Esophagus muscularis mucosa (tissue), 4 donors: Measurements from ENCODE around the gene GSE1.

Source experiments
- CTCF ChIP-seq, 3 experiments: fragments of 200-600 bp in 2 of 3; fragments of 450-650 bp in 1 of 3; sonication (generic) in 2 of 3; IDR thresholded peaks; one replicate each; pipeline ENCODE4 v1.5.1; 2017 to 2019; ENCODE audit warnings: antibody characterized with exemption in 3 of 3, mild to moderate bottlenecking in 2 of 3, moderate library complexity in 1 of 3
- EP300 ChIP-seq: sonication (generic); formaldehyde crosslinking; IDR thresholded peaks from one replicate; pipeline ENCODE4 v1.6.1; 2017; ENCODE audit warnings: antibody characterized with exemption
- POLR2A ChIP-seq: fragments of 450-650 bp; IDR thresholded peaks from one replicate; pipeline ENCODE4 v1.6.1; 2017; ENCODE audit warnings: antibody characterized with exemption, moderate library complexity, mild to moderate bottlenecking, low read depth
- POLR2AphosphoS5 ChIP-seq, 2 donors: sonication (generic); formaldehyde crosslinking; IDR thresholded peaks; one replicate each; pipeline ENCODE4 v1.6.1; 2017; ENCODE audit warnings: antibody characterized with exemption in 2 of 2

GRCh38 chr16:85569039-85569614, 44.0 kb upstream of the GSE1 start:
- TF ChIP-seq CTCF (IDR thresholded peaks at IDR 0.05): no peak
- no peak for TF ChIP-seq POLR2AphosphoS5 (IDR thresholded peaks at IDR 0.05)
- TF ChIP-seq EP300: no peak
- TF ChIP-seq POLR2A: no peak
